Stimulated activated CD4-positive, alpha-beta T cell treated with anti-CD3 and anti-CD28 coated beads, Interleukin-1b, Interleukin-23, amount 100 ng/mL, for 48 hours (primary cell): ENCODE measurements around the gene CCDC57.
"Not testable (repeated sequence)": the region's sequence is repeated elsewhere in the genome, so short reads cannot be mapped to it uniquely, and the experiment has no call there.

ENCODE experiments used
- DNase-seq: peaks from one replicate; pipeline ENCODE4 v3.0.0-alpha.2; 2020

Gene CCDC57

DNA sequence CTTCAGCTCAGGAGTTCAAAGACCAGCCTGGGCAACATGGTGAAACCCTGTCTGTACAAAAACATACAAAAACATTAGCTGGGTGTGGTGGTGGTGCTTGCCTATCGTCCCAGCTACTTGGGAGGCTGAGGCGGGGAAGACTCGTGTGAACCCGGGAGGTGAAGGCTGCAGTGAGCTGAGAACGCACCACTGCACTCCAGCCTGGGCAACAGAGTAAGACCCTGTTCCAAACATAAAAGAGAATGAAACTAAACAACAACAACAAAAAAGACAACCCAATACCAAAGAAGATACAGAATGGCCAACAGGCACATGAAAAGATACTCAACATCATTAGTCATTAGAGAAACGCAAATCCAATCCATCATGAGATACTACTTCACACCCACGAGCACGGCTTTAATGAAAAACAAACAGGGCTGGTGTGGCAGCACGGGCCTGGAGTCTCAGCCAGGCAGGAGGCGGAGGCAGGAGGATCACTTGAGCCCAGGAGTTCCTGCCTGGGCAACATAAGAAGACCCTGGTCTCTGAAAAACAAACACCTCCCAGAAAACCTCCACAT lies 8.8 kb upstream of the CCDC57 start:
- no peak for DNase-seq

DNA sequence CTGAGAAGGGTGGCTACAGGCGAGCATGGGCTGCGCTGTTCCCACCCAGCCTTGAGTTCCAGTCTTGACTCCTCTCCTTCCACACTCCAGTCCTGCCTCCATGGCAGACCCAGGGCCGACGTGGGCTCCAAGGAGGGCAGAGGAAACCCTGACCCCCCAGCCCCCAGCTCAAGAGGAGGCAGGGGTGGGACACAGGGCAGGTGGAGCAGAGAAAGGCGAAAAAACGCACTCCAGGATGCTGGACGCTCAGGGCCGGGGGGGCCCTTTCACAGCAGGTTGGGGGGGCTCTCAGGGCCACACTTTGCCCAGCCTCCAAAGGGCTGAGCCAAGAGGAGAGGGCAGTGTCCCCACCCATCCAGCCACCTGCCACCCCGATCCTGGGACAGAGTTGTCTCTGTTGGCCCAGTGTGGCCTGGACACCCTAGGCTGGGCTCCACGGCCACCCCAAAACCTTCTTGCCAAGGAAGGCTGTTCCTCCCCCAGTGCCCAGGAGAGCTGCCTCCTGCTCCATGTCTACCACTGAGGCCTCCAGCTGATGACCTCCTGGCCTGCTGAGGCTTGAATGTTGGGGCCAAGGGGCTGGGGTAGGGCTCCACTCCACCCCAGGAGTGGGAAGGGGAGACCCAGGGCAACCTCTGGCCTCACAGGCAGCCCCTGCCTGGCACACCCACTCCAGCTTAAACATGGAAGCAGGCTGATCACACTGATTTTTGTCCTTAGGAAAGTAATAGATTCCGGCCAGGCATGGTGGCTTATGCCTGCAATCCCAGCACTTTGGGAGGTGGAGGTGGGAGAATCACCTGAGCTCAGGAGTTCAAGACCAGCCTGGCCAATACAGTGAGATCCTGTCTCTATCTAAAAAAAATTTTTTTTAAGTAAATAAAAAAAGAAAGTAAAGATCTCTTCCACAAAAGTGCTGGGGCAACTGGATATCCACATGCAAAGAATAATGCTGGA lies 7.4 kb upstream of the CCDC57 start:
- DNase-seq: no peak

DNA sequence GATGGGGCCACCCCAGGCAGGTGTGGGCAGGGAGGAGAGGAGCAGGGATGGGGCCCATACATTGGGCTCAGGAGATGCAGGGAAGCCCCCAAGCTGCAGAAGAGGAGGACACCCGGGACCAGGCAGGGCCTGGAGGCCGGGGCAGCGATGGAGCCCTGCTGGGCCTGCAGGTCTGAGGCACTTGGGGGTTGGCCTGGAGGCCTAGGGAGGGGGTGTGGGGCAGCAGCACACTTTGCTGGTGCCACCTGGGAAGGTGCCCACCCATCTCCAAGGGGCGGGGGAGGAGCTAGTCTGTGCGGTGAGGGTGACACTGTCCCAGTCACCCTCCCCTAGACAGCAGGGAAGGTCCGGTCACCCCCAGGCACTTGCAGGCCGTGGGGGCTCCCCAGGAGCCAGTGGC lies 6.4 kb upstream of the CCDC57 start:
- no peak for DNase-seq

DNA sequence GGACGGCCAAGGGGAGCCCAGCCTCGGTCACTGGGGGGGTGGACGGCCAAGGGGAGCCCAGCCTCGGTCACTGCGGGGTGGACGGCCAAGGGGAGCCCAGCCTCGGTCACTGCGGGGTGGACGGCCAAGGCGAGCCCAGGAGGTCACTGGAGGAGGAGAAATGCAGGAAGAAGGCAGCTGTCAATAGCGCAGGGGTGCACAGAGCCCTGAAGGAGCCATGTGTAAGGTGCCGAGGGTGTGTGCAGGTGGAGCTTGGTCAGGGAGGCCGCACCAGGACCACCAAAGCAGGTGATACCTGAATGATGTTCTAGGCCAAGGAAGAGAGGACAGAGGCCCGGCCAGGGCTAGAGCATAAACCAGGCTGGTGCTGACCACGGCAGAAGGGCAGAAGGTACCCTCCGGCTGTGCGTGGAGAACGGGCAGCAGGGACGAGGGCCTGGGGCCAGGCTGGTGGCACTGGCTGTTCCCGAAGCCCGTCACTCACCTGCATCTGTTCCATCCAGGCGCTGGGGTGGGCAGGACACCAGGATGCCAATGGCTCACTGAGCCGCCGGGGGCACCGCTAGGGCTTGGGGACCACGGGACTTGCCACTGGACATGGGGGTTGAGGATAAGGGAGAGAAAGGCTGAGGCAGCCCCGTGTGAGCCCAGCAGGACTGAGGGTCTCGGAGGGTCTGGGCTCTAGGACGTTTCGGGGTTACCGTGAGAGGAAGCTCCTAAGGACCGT lies 5.9 kb upstream of the CCDC57 start:
- DNase-seq: no peak

DNA sequence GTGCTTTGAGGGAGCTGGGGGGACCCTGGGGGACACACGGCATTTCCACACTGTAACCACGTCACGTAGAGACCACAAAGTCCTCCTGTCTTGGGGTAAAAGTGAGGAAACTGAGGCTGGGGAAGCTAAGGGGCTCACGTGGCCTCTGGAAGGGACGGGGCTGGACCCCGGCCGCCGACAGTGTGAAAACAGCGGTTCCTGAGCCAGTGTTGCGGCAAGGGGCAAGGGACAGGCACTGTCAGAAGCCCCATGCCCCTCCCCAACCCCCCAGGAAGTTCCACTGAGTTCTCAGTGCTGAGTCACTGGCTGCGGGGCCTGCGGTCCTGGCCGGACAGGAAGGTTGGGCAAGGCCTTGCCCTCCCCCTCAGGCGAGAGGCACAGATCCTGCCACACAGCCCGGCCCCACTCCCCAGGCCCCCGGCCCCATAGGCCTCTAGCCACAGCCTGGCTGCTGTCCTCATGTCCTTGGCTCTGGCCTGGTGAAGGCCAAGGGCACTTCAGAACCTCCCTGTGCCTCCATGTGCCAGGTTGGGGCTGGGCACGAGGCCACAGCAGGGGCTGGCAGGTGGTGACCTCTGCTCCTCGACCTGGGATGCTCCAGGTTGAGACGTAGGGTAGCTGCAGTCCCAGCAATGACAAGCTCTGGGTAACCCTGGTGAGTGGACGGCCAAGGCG lies 5.0 kb upstream of the CCDC57 start:
- no peak for DNase-seq

DNA sequence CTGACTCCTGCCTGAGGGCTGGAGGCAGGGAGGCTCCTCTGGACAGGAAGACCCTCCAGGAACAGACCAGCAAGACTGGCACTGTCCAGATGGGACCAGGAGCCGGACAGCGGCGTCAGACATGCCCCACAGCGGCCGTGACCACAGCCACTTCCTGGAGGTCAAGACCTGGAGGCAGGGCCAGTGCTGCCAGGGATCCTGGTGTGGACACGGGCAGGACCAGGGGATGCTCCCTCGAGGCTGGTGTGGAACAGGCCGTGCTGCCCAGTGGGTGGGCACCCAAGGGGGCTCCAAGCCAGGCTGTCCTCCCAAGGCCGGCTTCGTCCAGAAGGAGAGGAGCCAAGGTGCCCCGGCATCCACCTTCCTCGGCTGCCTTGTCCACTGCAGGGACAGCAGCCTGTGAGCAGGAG lies 4.5 kb upstream of the CCDC57 start:
- no peak for DNase-seq

DNA sequence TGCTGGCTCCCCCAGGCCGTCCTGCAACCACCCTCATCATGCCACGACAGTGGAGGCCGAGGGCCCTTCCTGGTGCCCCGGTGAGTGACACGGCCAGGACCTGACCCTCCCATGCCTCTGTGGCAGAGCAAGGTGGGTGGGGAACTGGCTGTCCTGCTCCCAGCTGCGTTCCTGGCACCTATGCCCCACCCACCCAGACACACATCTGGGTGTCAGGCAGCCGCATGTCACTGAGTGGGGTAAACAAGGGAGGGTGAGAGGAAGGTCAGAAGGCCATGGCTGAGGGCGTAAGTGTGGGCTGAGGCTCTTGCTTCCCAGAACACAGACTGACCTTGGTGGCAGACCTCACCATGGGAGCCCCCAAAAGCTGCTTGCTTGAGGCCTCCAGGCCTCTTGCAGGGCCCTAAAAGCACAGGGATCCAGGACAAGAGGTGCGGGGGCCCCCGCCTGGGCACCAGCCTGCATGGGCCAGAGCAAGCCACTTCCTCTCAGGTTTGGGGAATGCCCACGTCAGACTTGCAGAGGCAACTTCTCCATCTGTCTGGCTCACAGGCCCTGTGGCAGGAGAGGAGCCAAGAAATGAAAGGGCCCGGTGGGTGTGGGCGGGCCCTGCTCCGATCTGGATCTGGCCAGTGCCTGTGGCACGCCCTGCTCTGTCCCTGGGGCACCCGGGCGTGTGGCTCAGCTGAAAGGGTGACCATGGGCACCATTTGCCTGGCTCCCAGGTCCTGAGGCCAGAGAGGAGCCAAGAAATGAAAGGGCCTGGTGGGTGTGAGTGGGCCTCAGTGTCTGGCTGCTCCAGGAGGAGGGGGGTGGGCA lies 3.9 kb upstream of the CCDC57 start:
- no peak for DNase-seq

DNA sequence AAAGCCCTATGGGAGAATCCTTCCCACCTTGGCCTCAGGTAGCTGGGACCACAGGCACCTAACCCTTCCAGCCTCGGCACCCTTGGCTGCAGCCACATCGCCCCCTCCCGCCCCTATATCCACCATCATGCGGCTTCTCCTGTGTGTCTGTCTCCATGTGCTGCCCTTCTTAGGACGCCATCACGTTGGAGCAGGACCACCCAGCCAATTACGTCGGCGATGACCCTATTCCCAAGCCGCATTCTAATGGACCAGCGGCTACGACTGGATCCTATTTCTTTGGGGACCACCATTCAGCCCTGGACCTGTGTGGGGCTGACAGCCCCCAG lies 3.3 kb upstream of the CCDC57 start:
- no peak for DNase-seq

DNA sequence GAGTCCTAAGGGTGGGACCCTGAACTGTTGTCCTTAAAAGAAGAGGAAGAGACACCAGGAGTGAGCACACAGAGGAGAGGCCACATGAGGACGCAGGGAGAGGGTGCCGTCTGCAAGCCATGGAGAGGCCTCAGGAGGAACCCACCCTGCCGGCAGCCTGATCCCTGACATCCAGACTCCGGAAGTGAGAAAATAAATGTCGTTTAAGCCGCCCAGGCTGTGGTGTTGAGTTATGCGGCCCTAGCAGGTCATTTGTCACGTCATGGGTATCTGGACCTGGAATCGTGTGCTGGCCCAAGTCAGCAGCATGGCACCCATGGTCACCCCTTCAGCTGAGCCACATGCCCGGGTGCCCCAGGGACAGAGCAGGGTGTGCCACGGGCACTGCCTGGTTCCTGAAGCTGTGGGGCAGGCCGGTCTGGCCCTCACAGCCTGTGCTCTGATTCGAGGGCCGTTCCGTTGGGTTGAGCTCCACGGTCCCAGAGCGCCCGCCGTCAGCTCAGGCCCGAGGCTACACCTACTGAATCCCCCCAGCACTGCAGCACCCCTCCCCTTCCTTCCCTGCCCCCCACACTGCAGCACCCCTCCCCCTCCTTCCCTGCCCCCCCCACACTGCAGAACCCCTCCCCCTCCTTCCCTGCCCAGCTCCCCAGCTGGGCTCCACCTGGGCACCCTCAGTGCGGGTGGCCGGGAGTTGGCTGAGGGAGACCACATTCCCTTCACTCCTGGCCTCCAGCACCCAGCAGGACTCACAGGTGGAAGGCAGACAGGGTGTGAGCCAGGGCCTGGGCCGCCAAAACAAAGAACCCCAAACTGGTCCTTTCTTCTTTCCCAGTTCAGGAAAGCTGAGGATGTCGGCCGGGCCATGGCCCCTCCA lies 2.7 kb upstream of the CCDC57 start:
- no peak for DNase-seq

DNA sequence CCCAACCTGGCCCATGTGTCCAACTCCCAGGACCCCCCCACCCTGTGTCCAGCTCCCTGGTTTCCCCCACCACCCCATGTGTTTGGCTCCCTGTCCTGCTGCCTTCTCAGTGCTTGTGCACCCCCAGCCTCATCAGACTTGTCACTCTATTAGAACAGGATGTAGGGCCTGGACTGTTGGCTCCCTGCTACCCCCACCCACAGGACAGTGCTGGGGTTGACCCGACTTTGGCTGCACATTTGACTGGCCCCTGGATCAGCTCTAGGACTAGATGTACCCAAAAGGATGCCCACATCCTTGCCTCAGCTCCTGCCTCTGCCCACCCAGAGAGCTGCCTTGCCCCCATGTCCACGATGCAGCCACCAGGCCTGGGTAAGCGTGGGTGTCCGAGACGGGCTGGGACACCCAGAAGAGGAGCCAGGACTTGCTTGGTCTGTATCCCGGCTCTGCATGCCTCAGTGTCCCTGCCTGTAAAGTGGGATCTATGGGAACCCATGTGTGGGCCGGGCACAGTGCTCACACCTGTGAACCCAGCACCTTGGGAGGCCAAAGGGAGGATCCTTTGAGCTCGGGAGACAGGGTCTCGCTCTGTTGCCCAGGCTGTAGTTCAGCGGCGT lies 1.5 kb upstream of the CCDC57 start:
- no peak for DNase-seq

DNA sequence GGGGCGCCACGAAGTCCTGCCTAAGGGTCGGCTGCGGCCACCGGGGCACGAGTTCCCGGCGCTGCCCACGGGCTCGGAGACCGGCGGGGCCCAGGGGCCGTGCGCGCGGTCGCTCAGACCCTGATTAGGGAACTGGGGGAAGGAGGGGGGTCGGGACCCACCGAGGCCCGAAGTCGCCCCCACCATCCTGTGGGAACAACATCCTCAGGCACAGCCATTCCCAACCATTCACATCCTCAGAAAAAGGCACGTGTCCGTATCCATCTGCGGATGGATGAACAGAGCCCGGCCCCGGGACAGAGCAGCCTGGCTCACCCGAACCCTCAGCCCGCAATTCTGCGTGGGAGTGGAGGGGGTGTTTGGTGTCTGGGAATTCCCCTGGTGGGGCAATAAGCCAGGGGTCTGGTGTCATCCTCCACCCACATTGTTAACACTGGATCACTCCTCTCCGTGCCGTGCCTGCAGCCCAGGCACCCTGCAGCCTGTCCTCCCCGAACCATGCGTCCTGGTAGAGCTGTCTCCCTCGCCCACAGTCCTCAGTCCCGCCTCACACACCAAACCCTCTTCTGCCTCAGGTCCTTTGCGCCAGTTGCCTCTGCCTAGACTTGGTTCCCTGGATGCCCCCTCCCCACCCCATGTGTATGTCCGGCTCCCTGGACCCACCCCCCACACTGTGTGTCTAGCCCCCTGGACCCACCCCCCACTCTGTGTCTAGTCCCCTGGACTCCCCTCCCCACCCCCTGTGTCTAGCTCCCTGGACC lies 789 bp upstream of the CCDC57 start:
- no peak for DNase-seq

DNA sequence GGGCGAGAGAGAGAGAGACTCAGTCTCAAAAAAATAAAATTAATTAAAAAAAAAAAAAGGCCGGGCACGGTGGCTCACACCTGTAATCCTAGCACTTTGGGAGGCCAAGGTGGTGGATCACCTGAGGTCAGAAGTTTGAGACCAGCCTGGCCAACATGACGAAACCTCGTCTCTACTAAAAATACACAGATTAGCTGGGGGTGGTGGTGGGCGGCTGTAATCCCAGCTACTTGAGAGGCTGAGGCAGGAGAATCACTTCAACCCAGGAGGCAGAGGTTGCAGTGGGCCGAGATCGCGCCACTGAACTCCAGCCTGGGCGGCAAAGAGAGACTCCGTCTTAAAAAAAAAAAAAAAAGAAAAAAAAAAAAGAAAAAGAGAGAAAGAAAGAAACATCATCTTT lies 2.0 kb downstream of the CCDC57 start:
- not testable (repeated sequence) for DNase-seq

DNA sequence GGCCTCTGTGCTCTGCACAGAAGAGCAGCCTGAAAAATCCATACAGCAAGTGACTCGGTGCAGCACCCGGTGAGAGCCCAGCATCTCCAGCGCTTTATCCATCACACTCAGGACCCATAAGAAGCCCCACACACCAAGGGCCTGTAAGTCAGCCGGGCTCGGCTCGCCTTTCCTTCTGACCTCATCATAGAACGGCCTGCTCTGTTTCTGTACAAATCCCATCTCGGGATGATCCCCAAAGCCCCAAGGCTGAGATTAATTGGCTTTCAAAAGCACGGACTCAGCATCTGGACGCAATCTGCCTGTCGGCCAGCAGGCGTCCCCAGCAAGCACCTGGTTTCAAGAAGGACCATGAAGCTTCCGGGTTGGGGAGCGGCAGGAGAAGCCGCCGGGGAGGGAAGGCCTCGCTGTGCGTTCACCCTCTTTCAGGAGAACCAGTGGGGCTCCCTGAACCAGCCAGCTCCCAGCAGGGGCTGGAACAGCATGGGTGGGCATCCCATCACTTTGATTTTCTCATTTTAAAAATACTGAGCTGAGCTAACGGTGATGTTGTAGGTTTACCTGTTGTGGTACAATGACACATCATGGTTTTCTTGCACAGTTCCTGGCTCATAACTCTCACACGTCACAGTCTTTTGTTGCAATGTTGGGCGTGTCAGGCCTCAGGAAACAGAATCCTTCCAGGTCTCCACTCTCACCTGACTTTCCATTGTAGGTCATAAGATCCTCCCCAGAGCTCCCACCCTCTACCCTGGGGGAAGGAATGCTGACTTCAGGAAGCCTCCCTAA lies 6.7 kb downstream of the CCDC57 start:
- DNase-seq: peak; percentile 79

DNA sequence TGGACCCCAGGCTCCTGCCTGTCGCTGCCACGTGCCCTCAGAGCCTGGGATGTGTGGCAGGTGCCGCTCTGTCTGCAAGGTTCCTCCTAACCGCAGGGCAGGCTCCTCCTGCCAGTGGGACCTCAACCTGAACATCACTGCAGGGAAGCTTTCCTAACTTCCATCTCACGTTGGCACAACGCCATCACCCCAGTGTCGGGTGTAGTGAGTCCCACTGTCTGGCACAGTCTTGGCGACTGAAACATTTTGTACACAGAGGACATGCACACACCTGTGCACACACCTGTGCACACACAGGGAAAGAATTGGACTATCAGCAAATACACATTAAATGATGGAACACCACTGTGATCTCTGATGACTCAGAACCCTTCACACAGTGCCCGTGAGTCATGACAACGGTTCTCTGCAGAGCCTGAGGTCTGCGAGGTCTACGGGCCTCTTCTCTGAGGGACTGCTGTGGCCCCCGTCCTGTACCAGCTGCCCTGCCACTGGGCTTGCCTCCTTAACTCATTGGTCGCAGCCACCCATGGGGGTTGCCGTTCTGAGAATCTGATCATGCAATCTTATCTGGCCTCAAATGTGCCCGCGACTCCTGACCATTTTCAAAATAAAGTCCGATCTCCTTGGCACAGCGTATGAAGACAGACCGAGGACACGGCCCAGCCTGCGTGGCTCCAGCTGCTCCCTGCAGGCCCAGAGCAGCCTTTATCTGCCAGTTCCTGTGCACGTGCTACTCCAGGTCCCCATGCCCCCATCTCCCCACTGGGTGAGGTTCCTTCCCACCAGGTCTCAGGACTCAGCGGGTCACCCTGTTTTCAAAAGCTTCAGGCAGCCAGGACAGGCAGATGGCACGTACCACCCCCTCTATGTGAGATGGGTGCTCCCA lies 7.6 kb downstream of the CCDC57 start:
- peak; percentile 69 for DNase-seq

DNA sequence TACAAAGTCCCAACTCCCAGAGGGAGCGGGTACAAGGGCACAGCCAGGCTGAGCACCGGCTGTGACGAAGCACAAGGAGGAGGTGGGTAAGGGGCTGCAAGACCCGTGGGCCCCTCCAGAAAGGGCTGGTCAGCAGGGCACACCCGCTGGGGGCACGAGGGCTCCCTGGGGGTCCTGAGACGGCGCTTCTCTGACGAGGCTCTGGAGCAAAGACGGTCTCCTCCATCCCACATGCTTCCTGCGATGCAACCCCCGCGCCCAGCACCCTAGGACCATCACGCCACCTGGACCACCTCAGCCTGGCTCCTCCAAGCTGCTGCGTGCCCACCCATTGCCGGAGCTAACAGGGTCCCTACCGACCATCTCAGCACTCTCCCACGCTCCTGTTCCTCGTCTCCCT lies 8.7 kb downstream of the CCDC57 start:
- DNase-seq: no peak

DNA sequence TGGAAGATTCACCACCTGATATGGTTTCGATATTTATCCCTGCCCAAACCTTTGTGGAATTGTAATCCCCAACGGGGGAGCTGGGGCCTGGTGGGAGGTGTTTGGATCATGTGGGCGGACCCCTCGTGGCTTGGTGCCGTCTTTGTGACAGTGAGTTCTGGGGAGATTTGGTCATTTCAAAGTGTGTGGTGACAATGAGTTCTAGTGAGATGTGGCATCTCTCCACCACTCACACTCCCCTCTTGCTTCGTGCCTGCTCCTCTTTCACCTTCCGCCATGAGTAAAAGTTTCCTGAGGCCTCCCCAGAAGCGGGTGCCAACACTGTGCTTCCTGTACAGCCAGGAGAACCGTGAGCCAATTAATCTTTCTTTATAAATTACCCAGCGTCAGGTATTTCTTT lies 9.7 kb downstream of the CCDC57 start:
- DNase-seq: peak; percentile 68

DNA sequence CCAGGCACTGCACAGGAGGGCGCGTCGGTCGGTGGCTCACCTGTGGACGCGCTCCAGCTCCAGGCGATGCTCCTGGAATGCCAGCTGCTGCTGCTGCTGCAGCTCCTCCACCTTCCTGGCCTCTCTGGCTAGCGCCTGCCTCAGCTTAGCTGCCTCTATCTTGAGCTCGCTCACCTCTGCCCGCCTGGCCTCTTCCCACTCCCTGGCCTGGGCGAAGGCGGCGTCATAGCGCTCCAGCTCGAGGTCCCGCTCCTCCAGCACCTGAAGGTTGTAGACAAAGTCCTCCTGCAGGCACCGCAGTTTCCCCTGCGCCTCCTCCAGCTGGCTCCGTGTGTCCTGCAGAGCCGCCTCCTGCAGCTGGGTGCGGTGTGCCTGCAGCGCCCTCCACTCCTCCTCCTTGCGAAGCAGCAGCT lies 11.1 kb downstream of the CCDC57 start:
- no peak for DNase-seq
